Astrocyte (in vitro differentiated cells and primary cell): ENCODE data around the gene SEMA7A. TPM values are rescaled to one million over a fixed set of nuclear protein-coding genes. Genes with fewer than 3 reads are reported as not detected.

Source experiments
- DNase-seq: peaks from one replicate; pipeline ENCODE4 v3.0.0-alpha.2; 2010; ENCODE audit warnings: low read depth
- FAIRE-seq: peaks from 2 replicates; lab custom pipeline; 2011; peaks lifted over from hg19 to GRCh38; lab: Jason Lieb, UNC
- H2AFZ ChIP-seq: 2 replicates; pipeline ENCODE4 v1.6.0; 2012; ENCODE audit warnings: low read depth, low read length, inconsistent platforms
- H3K27ac ChIP-seq: 2 replicates; pipeline ENCODE4 v1.5.1; 2011; ENCODE audit warnings: low read depth, low read length, inconsistent platforms
- H3K27me3 ChIP-seq: 2 replicates; pipeline ENCODE4 v1.6.0; 2011; ENCODE audit warnings: low read length, inconsistent platforms; ENCODE audit not compliant: insufficient read depth
- H3K36me3 ChIP-seq: 2 replicates; pipeline ENCODE4 v1.5.1; 2011; ENCODE audit warnings: low read length, inconsistent platforms; ENCODE audit not compliant: insufficient read depth
- H3K4me1 ChIP-seq: 2 replicates; pipeline ENCODE4 v1.5.1; 2011; ENCODE audit warnings: low read length, inconsistent platforms; ENCODE audit not compliant: insufficient read depth
- H3K4me2 ChIP-seq: 2 replicates; pipeline ENCODE4 v1.6.0; 2012; ENCODE audit warnings: low read length, inconsistent platforms
- H3K4me3 ChIP-seq: 2 replicates; pipeline ENCODE4 v1.5.1; 2011; ENCODE audit warnings: low read depth, mild to moderate bottlenecking, low read length, inconsistent platforms; ENCODE audit not compliant: insufficient read depth
- H3K79me2 ChIP-seq: 2 replicates; pipeline ENCODE4 v1.6.0; 2012; ENCODE audit warnings: mild to moderate bottlenecking, low read length, inconsistent platforms; ENCODE audit not compliant: insufficient read depth
- H3K9ac ChIP-seq: 2 replicates; pipeline ENCODE4 v1.6.0; 2012; ENCODE audit warnings: mild to moderate bottlenecking, low read length, inconsistent platforms
- H3K9me3 ChIP-seq: 2 replicates; pipeline ENCODE4 v1.5.1; 2012; ENCODE audit warnings: low read depth, mild to moderate bottlenecking, low read length, inconsistent platforms; ENCODE audit not compliant: insufficient read depth
- H4K20me1 ChIP-seq: 2 replicates; pipeline ENCODE4 v1.6.0; 2012; ENCODE audit warnings: low read length, inconsistent platforms; ENCODE audit not compliant: insufficient read depth
- H3K27ac Mint-ChIP-seq: one replicate; pipeline ENCODE4 v1.8.0; 2021; ENCODE audit warnings: mild to moderate bottlenecking, mixed read lengths; ENCODE audit not compliant: unreplicated experiment
- H3K27me3 Mint-ChIP-seq: one replicate; pipeline ENCODE4 v1.8.0; 2021; ENCODE audit warnings: low read depth, mixed read lengths; ENCODE audit not compliant: unreplicated experiment
- H3K36me3 Mint-ChIP-seq: one replicate; pipeline ENCODE4 v1.8.0; 2021; ENCODE audit warnings: low read depth, mixed read lengths; ENCODE audit not compliant: unreplicated experiment
- H3K4me1 Mint-ChIP-seq: one replicate; pipeline ENCODE4 v1.8.0; 2021; ENCODE audit warnings: low read depth, mixed read lengths; ENCODE audit not compliant: unreplicated experiment
- H3K4me3 Mint-ChIP-seq: one replicate; pipeline ENCODE4 v1.8.0; 2021; ENCODE audit warnings: mild to moderate bottlenecking, moderate library complexity, mixed read lengths; ENCODE audit not compliant: unreplicated experiment
- H3K9me3 Mint-ChIP-seq: one replicate; pipeline ENCODE4 v1.8.0; 2021; ENCODE audit warnings: mild to moderate bottlenecking, mixed read lengths; ENCODE audit not compliant: unreplicated experiment
- CTCF ChIP-seq: IDR thresholded peaks from 2 replicates; pipeline ENCODE4 v1.5.1; 2011; ENCODE audit warnings: low read depth, mild to moderate bottlenecking, inconsistent platforms, low read length, moderate library complexity; ENCODE audit not compliant: insufficient read depth
- EZH2 ChIP-seq: IDR thresholded peaks from 2 replicates; pipeline ENCODE4 v1.6.1; 2012; ENCODE audit warnings: mild to moderate bottlenecking, low read length, inconsistent platforms; ENCODE audit not compliant: insufficient read depth
- total RNA-seq: library from RNA; stranded (reverse); gene quantifications from 2 replicates; pipeline ENCODE4 v1.2.1, GENCODE V29; 2021

The SEMA7A gene
- total RNA-seq, 1 donor from 2014 or later, result 26.7 TPM

- peak overlapping the region; percentile 30 for H3K27ac Mint-ChIP-seq
- Histone ChIP-seq H3K27ac (peak overlapping the region; percentile 85), H3K36me3 (peaks cover 3% of the 10 kb centered on the region), H3K4me3 (no peak overlapping the region), H3K9me3 (no peaks in the 10 kb centered on the region), H3K9ac (peak overlapping the region; percentile 63), H4K20me1 (no peaks in the 10 kb centered on the region), H3K27me3 (no peaks in the 10 kb centered on the region), H3K79me2 (peaks cover 5% of the 10 kb centered on the region), H3K4me2 (peak overlapping the region; percentile 63), H3K4me1 (peaks cover 75% of the 10 kb centered on the region), H2AFZ (no peak overlapping the region)
- DNase-seq (no peak), FAIRE-seq (no peak)
- H3K36me3 Mint-ChIP-seq, result peaks cover 2% of the 10 kb centered on the region
- no peak for TF ChIP-seq EZH2
- TF ChIP-seq CTCF, result no peak
- H3K4me1 Mint-ChIP-seq, result peaks cover 36% of the 10 kb centered on the region
- H3K27me3 Mint-ChIP-seq, result no peaks in the 10 kb centered on the region
- H3K4me3 Mint-ChIP-seq, result no peak overlapping the region
- H3K9me3 Mint-ChIP-seq, result no peaks in the 10 kb centered on the region
These were observed 27.9 kb downstream of the SEMA7A start for GRCh38 chr15:74405823-74406222.

- H3K79me2 ChIP-seq, result no peaks in the 10 kb centered on the region
- H4K20me1 ChIP-seq, result no peaks in the 10 kb centered on the region
- H3K27ac Mint-ChIP-seq, result no peak overlapping the region
- H3K9me3 ChIP-seq, result no peaks in the 10 kb centered on the region
- H3K4me3 Mint-ChIP-seq, result no peak overlapping the region
- H3K9me3 Mint-ChIP-seq, result no peaks in the 10 kb centered on the region
- H3K36me3 Mint-ChIP-seq, result peaks cover 2% of the 10 kb centered on the region
- TF ChIP-seq CTCF (no peak), EZH2 (no peak)
- H3K4me1 ChIP-seq, result peaks cover 86% of the 10 kb centered on the region
- no peak overlapping the region for H3K4me3 ChIP-seq
- H3K27me3 ChIP-seq, result no peaks in the 10 kb centered on the region
- H3K9ac ChIP-seq, result peak overlapping the region; percentile 2
- H3K27ac ChIP-seq, result peak overlapping the region; percentile 34
- H3K27me3 Mint-ChIP-seq, result no peaks in the 10 kb centered on the region
- no peak overlapping the region for H2AFZ ChIP-seq
- no peak for FAIRE-seq
- DNase-seq, result no peak
- peak overlapping the region; percentile 45 for H3K4me2 ChIP-seq
- peaks cover 40% of the 10 kb centered on the region for H3K4me1 Mint-ChIP-seq
- H3K36me3 ChIP-seq, result no peaks in the 10 kb centered on the region
These were observed 29.7 kb downstream of the SEMA7A start for GRCh38 chr15:74403991-74404563.

GRCh38 chr15:74403588-74403919 lies 30.2 kb downstream of the SEMA7A start:
- H4K20me1 ChIP-seq, result no peaks in the 10 kb centered on the region
- H3K4me1 Mint-ChIP-seq, result peaks cover 43% of the 10 kb centered on the region
- H3K36me3 ChIP-seq, result no peaks in the 10 kb centered on the region
- peaks cover 85% of the 10 kb centered on the region for H3K4me1 ChIP-seq
- H3K9ac ChIP-seq, result peak overlapping the region; percentile 2
- H3K4me3 ChIP-seq, result no peak overlapping the region
- no peak for TF ChIP-seq EZH2
- no peak for TF ChIP-seq CTCF
- H3K36me3 Mint-ChIP-seq, result peaks cover 2% of the 10 kb centered on the region
- no peak for DNase-seq
- no peak overlapping the region for H3K4me3 Mint-ChIP-seq
- peaks cover under 1% of the 10 kb centered on the region for H3K9me3 Mint-ChIP-seq
- peak overlapping the region; percentile 20 for H3K27ac ChIP-seq
- no peaks in the 10 kb centered on the region for H3K27me3 ChIP-seq
- no peak for FAIRE-seq
- no peaks in the 10 kb centered on the region for H3K27me3 Mint-ChIP-seq
- no peak overlapping the region for H2AFZ ChIP-seq
- H3K79me2 ChIP-seq, result no peaks in the 10 kb centered on the region
- H3K4me2 ChIP-seq, result peak overlapping the region; percentile 45
- H3K27ac Mint-ChIP-seq, result no peak overlapping the region
- no peaks in the 10 kb centered on the region for H3K9me3 ChIP-seq
